Kidney (tissue), 14 donors: ENCODE measurements around the gene FAM162A. TPM values are rescaled to one million over a fixed set of nuclear protein-coding genes. Genes with fewer than 3 reads are reported as not detected.

Experiments used
- DNase-seq, 5 donors: peaks; one replicate each; pipeline ENCODE4 v3.0.0-alpha.2; 2013 to 2020
- FAIRE-seq: peaks from 2 replicates; lab custom pipeline; 2012; peaks lifted over from hg19 to GRCh38; lab: Jason Lieb, UNC
- H3K27ac ChIP-seq, 2 donors: one replicate each; pipeline ENCODE4 v1.7.0; 2013; ENCODE audit warnings: low read depth in 2 of 2, low read length in 2 of 2, inconsistent platforms in 1 of 2
- H3K27me3 ChIP-seq: one replicate; pipeline ENCODE4 v1.7.1; 2013; ENCODE audit warnings: low read length, inconsistent platforms; ENCODE audit not compliant: control insufficient read depth, insufficient read depth
- H3K36me3 ChIP-seq, 3 donors: one replicate each; pipeline versions ENCODE4 v1.7.0 to v1.7.1; 2013; ENCODE audit warnings: low read length in 3 of 3, control low read depth in 1 of 3, inconsistent platforms in 1 of 3; ENCODE audit not compliant: insufficient read depth in 3 of 3, control insufficient read depth in 2 of 3
- H3K4me1 ChIP-seq, 3 donors: one replicate each; pipeline versions ENCODE4 v1.7.0 to v1.7.1; 2013; ENCODE audit warnings: low read length in 3 of 3, inconsistent platforms in 1 of 3, low read depth in 1 of 3; ENCODE audit not compliant: control insufficient read depth in 2 of 3, insufficient read depth in 2 of 3
- H3K4me3 ChIP-seq, 3 donors: one replicate each; pipeline versions ENCODE4 v1.7.0 to v1.8.1; 2013; ENCODE audit warnings: low read length in 3 of 3, control low read depth in 1 of 3, inconsistent platforms in 1 of 3
- H3K9ac ChIP-seq, 3 donors: one replicate each; pipeline versions ENCODE4 v1.7.0 to v1.7.1; 2013; ENCODE audit warnings: low read length in 3 of 3, control low read depth in 1 of 3, inconsistent platforms in 1 of 3
- H3K9me3 ChIP-seq, 3 donors: one replicate each; pipeline versions ENCODE4 v1.7.0 to v1.7.1; 2013; ENCODE audit warnings: low read length in 3 of 3, control low read depth in 1 of 3, inconsistent platforms in 1 of 3; ENCODE audit not compliant: control insufficient read depth in 2 of 3, insufficient read depth in 1 of 3
- CTCF ChIP-seq: IDR thresholded peaks from 3 replicates; pipeline ENCODE4 v1.5.1; 2012; ENCODE audit warnings: mild to moderate bottlenecking, moderate library complexity, borderline replicate concordance; ENCODE audit not compliant: insufficient read depth; ENCODE audit errors: extremely low read depth
- intact Hi-C: fragments of 100-400 bp; cut with DNase I; formaldehyde crosslinking; loops from one replicate; pipeline ENCODE4 v1.11.1; 2022
- polyA plus RNA-seq: library from polyadenylated mRNA; stranded (reverse); fragments of 350-450 nt; fragmentation: Illumina TruSeq; extraction: RNeasy Lipid Tissue Mini Kit (QIAGEN cat#74804); gene quantifications from one replicate; pipeline ENCODE4 v1.2.3, GENCODE V29; 2014; ENCODE audit warnings: low read depth, low replicate concordance; ENCODE audit not compliant: insufficient read depth
- total RNA-seq: library from RNA; stranded (reverse); fragmentation: NEBNext Ultra II Directional; extraction: Animal tissue kit (Norgen Biotek cat#: 25700); gene quantifications from one replicate; pipeline ENCODE4 v1.2.1, GENCODE V29; 2021
- donor health status: control.
- donor health status: control.
- donor health status: control.
- donor health status: control.
- donor health status: control.
- donor health status: DM: yes; HTN: yes; CAD: no.
- donor health status: Normal renal cell carcinoma (clear cell type).

The FAM162A gene
- total and polyA plus RNA-seq, 2 donors from 2014 or later: 46.6 to 213 TPM

GRCh38 chr3:122414391-122414790 lies 30.4 kb downstream of the FAM162A start:
- peak overlapping the region in 1 of 3 donors; percentile 1 for H3K4me3 ChIP-seq
- intact Hi-C loops: no loop called here
- DNase-seq (no peak), FAIRE-seq (no peak)
- no peak overlapping the region for H3K9ac ChIP-seq
- H3K36me3 ChIP-seq: peaks cover 3 to 17% (median 3%) of the 10 kb centered on the region in 3 donors
- H3K4me1 ChIP-seq: peaks cover 3 to 15% (median 12%) of the 10 kb centered on the region in 3 donors
- no peak overlapping the region for H3K27ac ChIP-seq
- TF ChIP-seq CTCF: no peak
- no peaks in the 10 kb centered on the region for H3K27me3 ChIP-seq
- no peaks in the 10 kb centered on the region for H3K9me3 ChIP-seq

GRCh38 chr3:122415104-122415744 lies 31.2 kb downstream of the FAM162A start:
- Histone ChIP-seq H3K36me3 (peaks cover 0 to 8% (median 0%) of the 10 kb centered on the region in 3 donors), H3K27ac (peak overlapping the region; percentile 63 to 80), H3K4me3 (peak overlapping the region; percentile 80 to 99 (median 97)), H3K9ac (peak overlapping the region; percentile 61 to 94 (median 73)), H3K9me3 (no peaks in the 10 kb centered on the region), H3K27me3 (no peaks in the 10 kb centered on the region), H3K4me1 (peaks cover 3 to 15% (median 12%) of the 10 kb centered on the region in 3 donors)
- no peak for TF ChIP-seq CTCF
- no peak for FAIRE-seq
- intact Hi-C loops: no loop called here
- DNase-seq: peak in 4 of 5 donors; percentile 59 to 76 (median 62)

GRCh38 chr3:122415762-122416654 lies 32.0 kb downstream of the FAM162A start, which contains the start of gene WDR5B:
Gene WDR5B, minus strand, starts transcription at chr3:122416062. Its CDS starts 534 bp downstream, at chr3:122415528.
- Histone ChIP-seq H3K9ac (peak within 1 kb of the TSS; percentile 73 to 94 (median 86)), H3K4me3 (peak within 1 kb of the TSS; percentile 80 to 99 (median 97)), H3K27ac (peak within 1 kb of the TSS; percentile 82 to 89), H3K9me3 (no peaks in the 10 kb centered on the region), H3K36me3 (peaks cover 0 to under 1% (median 0%) of the 10 kb centered on the region in 3 donors), H3K27me3 (no peaks in the 10 kb centered on the region), H3K4me1 (peaks cover 3 to 15% (median 12%) of the 10 kb centered on the region in 3 donors)
- FAIRE-seq (peak; percentile 89), DNase-seq (peak; percentile 99)
- TF ChIP-seq CTCF: no peak
- intact Hi-C loops: no loop called here
